GM23248 (cell line): ENCODE results near the gene POLL.

Source experiments
- EZH2 ChIP-seq: fragments of 200-600 bp; sonication (generic); IDR thresholded peaks from 2 replicates; pipeline ENCODE4 v1.6.1; 2018; ENCODE audit warnings: antibody characterized with exemption, mild to moderate bottlenecking; ENCODE audit not compliant: insufficient read depth, poor library complexity, severe bottlenecking
- EZH2phosphoT487 ChIP-seq: fragments of 200-600 bp; sonication (generic); IDR thresholded peaks from 2 replicates; pipeline ENCODE4 v1.6.1; 2018; ENCODE audit warnings: antibody characterized with exemption, moderate library complexity, mild to moderate bottlenecking, low read depth; ENCODE audit not compliant: insufficient read depth

DNA sequence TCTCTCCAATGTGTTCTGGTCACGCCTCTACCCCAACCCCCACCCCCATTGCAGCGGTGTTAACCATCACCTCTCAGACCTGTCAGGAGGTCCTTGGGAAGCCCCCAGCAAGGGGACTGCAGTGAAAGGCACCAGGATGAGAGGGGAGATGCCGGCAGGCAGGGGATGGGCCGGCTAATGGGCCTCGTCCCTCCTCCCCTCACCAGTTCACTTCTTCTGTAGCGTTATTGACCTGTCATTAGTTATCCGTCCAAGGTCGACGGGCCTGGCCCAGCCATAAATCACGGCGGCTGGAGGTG, 18.8 kb downstream of the POLL start:
- TF ChIP-seq EZH2phosphoT487 = no peak
- TF ChIP-seq EZH2 = no peak
